CD4-positive, alpha-beta memory T cell (primary cell): ENCODE measurements around the gene AP5Z1. TPM values are rescaled to one million over a fixed set of nuclear protein-coding genes. Genes with fewer than 3 reads are reported as not detected.
A peak's percentile ranks its signal among the peaks of the same experiment; 100 is the strongest.

Experiments
- CTCF ChIA-PET: fragments of 350-600 bp; sonication (Branson Sonifier 250); formaldehyde crosslinking; loops from one replicate; lab custom pipeline; 2021; ENCODE audit warnings: inconsistent platforms; ENCODE audit not compliant: partially characterized antibody; lab: Charles Lee
- POLR2A ChIA-PET: fragments of 350-600 bp; sonication (Branson Sonifier 250); formaldehyde crosslinking; loops from one replicate; lab custom pipeline; 2021; ENCODE audit not compliant: partially characterized antibody; lab: Charles Lee
- DNase-seq, 5 donors: peaks; one replicate each; pipeline versions ENCODE4 v3.0.0 to v3.0.0-alpha.2; 2020 to 2022; ENCODE audit warnings: mixed read lengths in 1 of 5
- H3K27ac ChIP-seq: one replicate; pipeline ENCODE4 v1.7.0; 2013; ENCODE audit warnings: low read depth, low read length
- H3K27me3 ChIP-seq: 2 replicates; pipeline ENCODE4 v1.7.0; 2013; ENCODE audit warnings: mild to moderate bottlenecking, low read length, moderate library complexity; ENCODE audit not compliant: insufficient read depth
- H3K36me3 ChIP-seq: 2 replicates; pipeline ENCODE4 v1.7.0; 2013; ENCODE audit warnings: mild to moderate bottlenecking, low read length, moderate library complexity; ENCODE audit not compliant: insufficient read depth
- H3K4me1 ChIP-seq: 2 replicates; pipeline ENCODE4 v1.7.0; 2013; ENCODE audit warnings: mild to moderate bottlenecking, low read length, moderate library complexity; ENCODE audit not compliant: insufficient read depth
- H3K4me3 ChIP-seq, 2 donors: one replicate each; pipeline ENCODE4 v1.7.0; 2013; ENCODE audit warnings: low read length in 2 of 2, mild to moderate bottlenecking in 1 of 2
- H3K9me3 ChIP-seq, 2 donors: one replicate each; pipeline ENCODE4 v1.7.0; 2013; ENCODE audit warnings: low read length in 2 of 2, control low read depth in 1 of 2; ENCODE audit not compliant: control insufficient read depth in 1 of 2
- H3K27ac Mint-ChIP-seq, 7 donors: one replicate each; pipeline ENCODE4 v1.8.0; 2020 to 2021; ENCODE audit warnings: mixed read lengths in 7 of 7, mild to moderate bottlenecking in 6 of 7, inconsistent platforms in 3 of 7, moderate library complexity in 3 of 7
- H3K27me3 Mint-ChIP-seq, 2 donors: one replicate each; pipeline ENCODE4 v1.8.0; 2020 to 2021; ENCODE audit warnings: mixed read lengths in 2 of 2
- H3K36me3 Mint-ChIP-seq, 2 donors: one replicate each; pipeline ENCODE4 v1.8.0; 2020 to 2021; ENCODE audit warnings: mixed read lengths in 2 of 2, inconsistent platforms in 1 of 2, mild to moderate bottlenecking in 1 of 2
- H3K4me1 Mint-ChIP-seq, 4 donors: one replicate each; pipeline ENCODE4 v1.8.0; 2020 to 2021; ENCODE audit warnings: mixed read lengths in 4 of 4, mild to moderate bottlenecking in 1 of 4
- H3K4me3 Mint-ChIP-seq, 8 donors: one replicate each; pipeline ENCODE4 v1.8.0; 2020 to 2021; ENCODE audit warnings: mixed read lengths in 8 of 8, mild to moderate bottlenecking in 7 of 8, moderate library complexity in 6 of 8, inconsistent platforms in 3 of 8
- H3K9me3 Mint-ChIP-seq, 8 donors: one replicate each; pipeline ENCODE4 v1.8.0; 2020 to 2021; ENCODE audit warnings: mixed read lengths in 8 of 8, mild to moderate bottlenecking in 5 of 8, inconsistent platforms in 3 of 8, moderate library complexity in 1 of 8
- intact Hi-C: fragments of 100-400 bp; cut with micrococcal nuclease; formaldehyde crosslinking; loops from one replicate; pipeline ENCODE4 v1.15.1; 2023
- polyA plus RNA-seq, 2 donors: library from polyadenylated mRNA; unstranded; fragments of 300-500 nt; fragmentation: Illumina TruSeq; gene quantifications; one replicate each; pipeline ENCODE4 v1.2.3, GENCODE V29; 2021
- total RNA-seq, 2 experiments: library from RNA; stranded (reverse); gene quantifications; one replicate each; pipeline ENCODE4 v1.2.3, GENCODE V29; 2021

The AP5Z1 gene
- total and polyA plus RNA-seq, 4 experiments from 2014 or later = 29.1 to 103 (median 70.4) TPM

DNA sequence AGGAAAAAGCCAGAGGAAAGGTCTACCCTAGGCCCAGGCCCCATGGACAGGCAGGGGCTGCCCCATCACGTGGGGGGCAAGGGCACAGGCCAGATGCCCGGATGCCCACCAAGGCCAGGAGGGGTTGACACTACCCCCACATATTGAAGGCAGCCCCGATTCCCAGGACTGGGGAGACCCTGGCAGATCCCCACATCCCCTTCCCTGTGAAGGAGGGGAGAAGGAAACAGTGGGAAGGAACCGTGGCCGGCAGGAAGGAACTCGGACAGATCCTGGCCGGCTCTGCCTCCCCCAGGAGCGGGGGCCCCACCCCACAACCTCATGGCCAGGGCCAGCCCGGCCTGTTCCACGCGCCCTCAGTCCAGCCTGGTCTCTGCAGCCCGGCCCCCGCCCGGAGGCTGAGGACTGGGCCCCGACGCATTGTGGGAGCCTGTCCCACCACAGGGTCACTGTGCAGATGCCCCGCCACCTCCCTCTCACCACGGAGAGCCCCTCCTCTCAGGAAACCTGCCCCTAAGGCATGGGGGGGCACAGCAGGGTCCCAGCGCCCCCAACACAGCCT is 45.1 kb downstream of the AP5Z1 start:
- Histone ChIP-seq H3K27ac (no peak overlapping the region), H3K36me3 (no peaks in the 10 kb centered on the region), H3K27me3 (no peaks in the 10 kb centered on the region), H3K9me3 (no peaks in the 10 kb centered on the region), H3K4me3 (no peak overlapping the region), H3K4me1 (no peaks in the 10 kb centered on the region)
- DNase-seq = no peak
- H3K36me3 Mint-ChIP-seq = no peaks in the 10 kb centered on the region
- ChIA-PET POLR2A (no interaction called here), CTCF (no interaction called here)
- no peaks in the 10 kb centered on the region for H3K4me1 Mint-ChIP-seq
- peaks cover 0 to 2% (median 0%) of the 10 kb centered on the region in 8 donors for H3K9me3 Mint-ChIP-seq
- H3K4me3 Mint-ChIP-seq = no peak overlapping the region
- intact Hi-C loops = no loop called here
- no peak overlapping the region for H3K27ac Mint-ChIP-seq
- peaks cover 7 to 14% of the 10 kb centered on the region in 2 donors for H3K27me3 Mint-ChIP-seq

- DNase-seq = no peak
- Histone ChIP-seq H3K27ac (no peak overlapping the region), H3K4me1 (no peaks in the 10 kb centered on the region), H3K4me3 (no peak overlapping the region), H3K9me3 (no peaks in the 10 kb centered on the region), H3K27me3 (no peaks in the 10 kb centered on the region), H3K36me3 (no peaks in the 10 kb centered on the region)
- POLR2A ChIA-PET = no interaction called here
- Mint-ChIP-seq H3K27ac (no peak overlapping the region), H3K9me3 (peaks cover 0 to 2% (median 0%) of the 10 kb centered on the region in 8 donors), H3K36me3 (no peaks in the 10 kb centered on the region), H3K27me3 (peaks cover 7 to 14% of the 10 kb centered on the region in 2 donors), H3K4me1 (no peaks in the 10 kb centered on the region), H3K4me3 (no peak overlapping the region)
- CTCF ChIA-PET = no interaction called here
- intact Hi-C loops = no loop called here
Measured at GRCh38 chr7:4820967-4821471, 45.6 kb downstream of the AP5Z1 start.

DNA sequence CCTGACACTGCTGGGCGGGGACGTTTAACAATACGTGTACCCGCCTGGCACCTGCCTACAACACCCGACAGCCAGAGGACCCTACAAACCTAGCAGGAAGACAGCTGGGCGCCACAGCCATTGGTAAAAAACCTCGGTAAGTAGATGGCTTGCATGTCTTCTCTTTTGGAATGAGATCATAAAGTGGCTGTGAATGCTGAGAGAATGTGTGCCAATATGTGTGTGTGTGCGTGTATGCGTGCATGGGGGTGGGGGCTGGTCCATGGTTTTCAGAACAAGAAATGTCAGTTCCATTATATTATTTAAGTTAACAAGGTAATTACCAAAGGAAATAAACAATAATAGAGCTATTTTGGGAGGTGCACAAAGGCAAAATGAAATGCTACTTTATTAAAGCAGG is 47.3 kb downstream of the AP5Z1 start:
- no peaks in the 10 kb centered on the region for H3K4me1 ChIP-seq
- DNase-seq = no peak
- no peak overlapping the region for H3K27ac Mint-ChIP-seq
- no peak overlapping the region for H3K27ac ChIP-seq
- H3K4me1 Mint-ChIP-seq = no peaks in the 10 kb centered on the region
- H3K4me3 ChIP-seq = no peak overlapping the region
- peaks cover 7 to 14% of the 10 kb centered on the region in 2 donors for H3K27me3 Mint-ChIP-seq
- ChIA-PET POLR2A (no interaction called here), CTCF (no interaction called here)
- H3K4me3 Mint-ChIP-seq = no peak overlapping the region
- intact Hi-C loops = no loop called here
- H3K36me3 ChIP-seq = no peaks in the 10 kb centered on the region
- H3K9me3 ChIP-seq = no peaks in the 10 kb centered on the region
- no peaks in the 10 kb centered on the region for H3K27me3 ChIP-seq
- no peaks in the 10 kb centered on the region for H3K36me3 Mint-ChIP-seq
- H3K9me3 Mint-ChIP-seq = peaks cover 0 to 2% (median 0%) of the 10 kb centered on the region in 8 donors

DNA sequence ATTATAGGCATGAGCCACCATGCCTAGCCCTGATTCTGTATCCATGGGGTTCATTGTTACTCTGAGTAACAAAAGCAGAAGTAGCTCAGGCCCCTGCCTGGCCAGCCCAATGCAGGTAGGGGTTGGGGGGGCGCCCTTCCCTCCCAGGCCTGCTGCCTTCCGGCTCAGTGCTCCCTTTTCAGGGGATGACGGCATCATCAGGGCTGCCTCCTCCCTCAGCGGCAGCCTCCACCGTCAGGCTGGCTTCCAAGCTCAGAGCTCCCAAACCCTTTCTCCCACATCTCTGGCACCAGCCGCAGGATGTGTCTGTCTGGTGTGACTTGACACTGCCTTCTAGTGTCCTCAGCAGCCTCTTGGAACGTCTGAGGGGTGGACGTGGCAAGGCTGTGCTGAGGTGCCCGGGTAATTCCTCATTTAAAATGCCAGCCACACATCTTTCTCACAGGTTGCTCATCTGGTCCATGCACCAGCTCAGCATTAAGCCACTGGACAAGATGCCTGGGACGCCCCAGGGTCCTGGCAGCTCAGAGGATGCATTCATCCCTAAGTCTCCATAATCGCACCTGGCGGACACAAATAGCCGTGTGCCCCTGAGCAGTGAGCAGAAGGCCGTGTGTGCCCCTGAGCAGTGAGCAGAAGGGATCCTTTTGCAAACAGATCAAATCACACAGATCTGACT is 48.2 kb downstream of the AP5Z1 start:
- Mint-ChIP-seq H3K27ac (peak overlapping the region in 1 of 7 donors; percentile 29), H3K4me3 (no peak overlapping the region), H3K4me1 (no peaks in the 10 kb centered on the region), H3K9me3 (peaks cover 0 to 2% (median 0%) of the 10 kb centered on the region in 8 donors), H3K36me3 (no peaks in the 10 kb centered on the region), H3K27me3 (peaks cover 7 to 14% of the 10 kb centered on the region in 2 donors)
- POLR2A ChIA-PET = no interaction called here
- Histone ChIP-seq H3K9me3 (no peaks in the 10 kb centered on the region), H3K27me3 (no peaks in the 10 kb centered on the region), H3K4me3 (no peak overlapping the region), H3K36me3 (no peaks in the 10 kb centered on the region), H3K4me1 (no peaks in the 10 kb centered on the region), H3K27ac (no peak overlapping the region)
- DNase-seq = no peak
- intact Hi-C loops = no loop called here
- CTCF ChIA-PET = no interaction called here

GRCh38 chr7:4824120-4824775 is 48.8 kb downstream of the AP5Z1 start:
- H3K9me3 ChIP-seq = no peaks in the 10 kb centered on the region
- Mint-ChIP-seq H3K9me3 (peaks cover 0 to 2% (median 0%) of the 10 kb centered on the region in 8 donors), H3K4me3 (no peak overlapping the region), H3K27me3 (peaks cover 7 to 12% of the 10 kb centered on the region in 2 donors), H3K36me3 (no peaks in the 10 kb centered on the region), H3K4me1 (no peaks in the 10 kb centered on the region), H3K27ac (no peak overlapping the region)
- intact Hi-C loops = no loop called here
- no peak for DNase-seq
- no peak overlapping the region for H3K27ac ChIP-seq
- CTCF ChIA-PET = no interaction called here
- no peaks in the 10 kb centered on the region for H3K27me3 ChIP-seq
- H3K4me3 ChIP-seq = no peak overlapping the region
- H3K36me3 ChIP-seq = no peaks in the 10 kb centered on the region
- POLR2A ChIA-PET = no interaction called here
- H3K4me1 ChIP-seq = no peaks in the 10 kb centered on the region

DNA sequence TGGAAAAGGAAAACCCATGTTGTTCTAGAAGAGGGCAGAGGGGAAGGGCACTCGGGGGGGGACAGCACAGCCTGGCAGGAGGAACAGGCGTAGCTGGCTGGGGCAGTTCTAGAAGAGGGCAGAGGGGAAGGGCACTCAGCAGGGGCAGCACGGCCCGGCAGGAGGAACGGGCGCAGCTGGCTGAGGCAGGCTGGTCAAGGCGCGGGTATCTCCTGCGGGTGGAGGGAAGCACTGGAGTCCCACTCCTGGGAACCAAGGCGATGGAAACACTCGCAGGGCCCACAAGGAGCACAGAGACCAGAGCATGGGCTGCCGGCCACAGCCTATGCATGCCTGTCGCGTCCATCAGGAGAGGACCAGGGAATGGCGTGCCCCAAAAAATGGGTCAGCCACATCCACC is 49.7 kb downstream of the AP5Z1 start:
- intact Hi-C loops = no loop called here
- ChIA-PET CTCF (interaction anchor here (0.7 kb wide), 1 partner anchor 105 kb away, joined by 3 read pairs; no protein-coding TSS in a partner anchor), POLR2A (no interaction called here)
- Histone ChIP-seq H3K4me3 (no peak overlapping the region), H3K27ac (no peak overlapping the region), H3K36me3 (no peaks in the 10 kb centered on the region), H3K9me3 (no peaks in the 10 kb centered on the region), H3K4me1 (no peaks in the 10 kb centered on the region), H3K27me3 (no peaks in the 10 kb centered on the region)
- H3K4me3 Mint-ChIP-seq = no peak overlapping the region
- H3K4me1 Mint-ChIP-seq = peaks cover 0 to 2% (median under 1%) of the 10 kb centered on the region in 4 donors
- peaks cover 0 to 2% (median 0%) of the 10 kb centered on the region in 8 donors for H3K9me3 Mint-ChIP-seq
- DNase-seq = no peak
- H3K27ac Mint-ChIP-seq = peak overlapping the region in 2 of 7 donors; percentile 61 to 66
- H3K36me3 Mint-ChIP-seq = no peaks in the 10 kb centered on the region
- H3K27me3 Mint-ChIP-seq = peaks cover 6 to 7% of the 10 kb centered on the region in 2 donors

DNA sequence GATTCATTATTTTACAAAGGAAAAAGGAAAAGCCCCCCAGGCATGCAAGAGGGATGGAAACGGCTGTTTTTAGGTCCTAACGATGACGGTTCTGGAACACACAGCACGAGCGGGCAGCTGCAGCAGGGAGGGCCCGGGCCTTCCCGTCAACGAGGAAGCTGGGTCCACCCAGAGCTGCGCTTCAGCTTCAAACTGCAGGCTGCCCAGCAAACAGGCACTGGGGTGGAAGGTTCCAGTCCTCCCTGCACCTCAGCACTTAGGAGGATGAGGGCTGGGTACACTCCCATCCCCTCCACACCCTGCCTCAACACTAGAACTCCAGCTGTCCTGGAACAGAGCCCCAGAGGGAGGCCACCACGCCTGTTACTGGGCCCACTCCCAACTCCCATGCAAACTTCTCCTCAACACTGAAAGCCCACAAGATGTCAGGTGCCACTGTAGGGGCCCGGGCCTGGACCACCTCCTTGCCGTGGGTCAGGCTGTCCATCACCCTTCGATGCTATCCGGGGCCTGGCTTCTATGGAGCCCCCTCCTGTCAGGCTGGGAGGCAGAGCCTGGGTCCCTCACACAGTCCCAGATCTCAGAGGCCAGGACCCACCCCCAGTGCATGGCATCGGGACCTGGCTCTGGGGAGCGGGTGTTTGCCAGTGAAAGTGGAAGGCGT is 53.4 kb downstream of the AP5Z1 start:
- Mint-ChIP-seq H3K36me3 (no peaks in the 10 kb centered on the region), H3K4me3 (peak overlapping the region in 1 of 8 donors; percentile 38), H3K4me1 (peaks cover 0 to 4% (median 2%) of the 10 kb centered on the region in 4 donors), H3K9me3 (no peaks in the 10 kb centered on the region), H3K27me3 (peaks cover 5 to 6% of the 10 kb centered on the region in 2 donors), H3K27ac (no peak overlapping the region)
- no peaks in the 10 kb centered on the region for H3K4me1 ChIP-seq
- H3K27me3 ChIP-seq = no peaks in the 10 kb centered on the region
- H3K4me3 ChIP-seq = no peak overlapping the region
- H3K36me3 ChIP-seq = no peaks in the 10 kb centered on the region
- DNase-seq = no peak
- no peak overlapping the region for H3K27ac ChIP-seq
- intact Hi-C loops = no loop called here
- ChIA-PET POLR2A (no interaction called here), CTCF (interaction anchor here (1.2 to 1.7 kb wide), 2 partner anchors 259 to 260 kb away, joined by 3 to 7 read pairs; no protein-coding TSS in a partner anchor)
- no peaks in the 10 kb centered on the region for H3K9me3 ChIP-seq
